Osteocyte (in vitro differentiated cells): ENCODE measurements around the gene ABTB1. TPM values are rescaled to one million over a fixed set of nuclear protein-coding genes. Genes with fewer than 3 reads are reported as not detected.

Experiments
- DNase-seq: peaks from one replicate; pipeline ENCODE4 v3.0.0; 2021; ENCODE audit warnings: mixed read lengths; ENCODE audit not compliant: unreplicated experiment; ENCODE audit errors: extremely low spot score
- H3K27ac Mint-ChIP-seq: one replicate; pipeline ENCODE4 v1.8.0; 2021; ENCODE audit warnings: mild to moderate bottlenecking, mixed read lengths; ENCODE audit not compliant: unreplicated experiment
- H3K27me3 Mint-ChIP-seq: one replicate; pipeline ENCODE4 v1.8.0; 2021; ENCODE audit warnings: mixed read lengths; ENCODE audit not compliant: unreplicated experiment
- H3K36me3 Mint-ChIP-seq: one replicate; pipeline ENCODE4 v1.8.0; 2021; ENCODE audit warnings: mixed read lengths; ENCODE audit not compliant: unreplicated experiment
- H3K4me1 Mint-ChIP-seq: one replicate; pipeline ENCODE4 v1.8.0; 2021; ENCODE audit warnings: mixed read lengths; ENCODE audit not compliant: unreplicated experiment
- H3K4me3 Mint-ChIP-seq: one replicate; pipeline ENCODE4 v1.8.0; 2021; ENCODE audit warnings: mild to moderate bottlenecking, moderate library complexity, mixed read lengths; ENCODE audit not compliant: unreplicated experiment
- H3K9me3 Mint-ChIP-seq: one replicate; pipeline ENCODE4 v1.8.0; 2021; ENCODE audit warnings: mixed read lengths; ENCODE audit not compliant: unreplicated experiment
- CTCF ChIP-seq: fragments of 200-600 bp; sonication (generic); IDR thresholded peaks from 2 replicates; pipeline ENCODE4 v1.5.0; 2021; ENCODE audit warnings: antibody characterized with exemption, mild to moderate bottlenecking, moderate library complexity
- total RNA-seq: library from RNA; stranded (reverse); gene quantifications from 2 replicates; pipeline ENCODE4 v1.2.1, GENCODE V29; 2021

ABTB1 gene
- total RNA-seq, 1 donor from 2014 or later = 73.4 TPM

DNA sequence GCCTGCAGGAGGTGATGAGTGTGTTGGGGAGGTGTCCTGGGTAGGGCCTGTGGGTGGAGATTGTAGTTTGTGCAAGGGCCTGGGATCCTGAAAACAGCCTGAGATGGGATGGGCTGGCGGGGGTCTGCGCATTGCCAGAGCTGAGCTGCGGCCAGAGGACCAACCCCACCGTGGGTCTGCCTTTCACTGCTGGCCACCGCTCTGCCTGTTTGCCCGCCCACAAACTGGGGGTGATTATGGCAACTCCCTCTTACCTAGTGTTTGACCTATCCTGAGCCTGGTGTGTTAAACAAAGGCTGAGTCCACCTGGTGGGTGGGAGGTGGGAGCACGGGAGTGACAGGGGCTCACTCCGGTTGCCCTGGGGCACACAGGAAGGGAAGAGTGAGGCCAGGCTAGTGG, 9.8 kb downstream of the ABTB1 start:
- peaks cover 20% of the 10 kb centered on the region for H3K4me1 Mint-ChIP-seq
- H3K27me3 Mint-ChIP-seq = no peaks in the 10 kb centered on the region
- TF ChIP-seq CTCF = no peak
- H3K4me3 Mint-ChIP-seq = no peak overlapping the region
- H3K36me3 Mint-ChIP-seq = peaks cover 10% of the 10 kb centered on the region
- peak; percentile 78 for DNase-seq
- H3K9me3 Mint-ChIP-seq = no peaks in the 10 kb centered on the region
- H3K27ac Mint-ChIP-seq = no peak overlapping the region

DNA sequence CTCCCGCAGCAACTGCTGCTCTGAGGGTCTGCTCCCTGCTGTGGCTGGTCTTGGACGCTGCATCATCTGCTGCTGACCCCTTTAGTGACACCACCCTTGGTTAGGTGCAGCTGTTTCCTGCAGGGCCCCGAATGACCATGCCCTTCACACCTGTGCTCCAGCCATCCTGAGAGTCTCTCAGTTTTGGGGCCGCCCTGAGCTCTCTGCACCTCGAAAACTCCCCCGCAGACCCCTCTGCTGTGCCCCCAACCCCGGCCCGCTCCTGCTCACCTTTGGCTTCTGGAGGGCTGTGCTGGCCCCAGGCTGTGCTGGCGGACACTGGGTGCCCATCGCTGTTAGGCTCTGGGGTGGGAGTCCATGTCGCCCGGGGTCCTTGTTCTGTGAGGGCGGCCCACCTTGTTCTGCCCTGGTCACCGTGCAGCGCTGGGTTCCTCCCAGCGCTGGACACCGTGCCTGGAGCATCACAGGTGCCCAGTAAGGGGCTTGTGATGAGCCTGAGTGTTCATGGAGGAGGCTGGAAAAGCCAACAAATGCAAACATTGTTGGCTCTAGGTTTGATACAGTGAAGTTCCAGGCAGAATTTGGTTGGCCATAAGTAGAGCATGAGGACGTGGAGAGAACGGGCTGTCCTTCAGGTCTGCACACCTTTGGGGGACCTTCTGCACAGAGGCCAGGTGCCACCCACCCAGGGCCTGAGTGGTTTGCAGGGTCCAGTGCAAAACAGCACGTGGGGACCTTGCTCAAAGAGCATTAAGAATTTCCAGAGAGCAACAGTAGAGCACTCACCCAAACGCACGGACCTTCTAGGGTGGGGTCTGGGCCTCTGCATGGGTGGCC, 12.3 kb downstream of the ABTB1 start:
- Mint-ChIP-seq H3K9me3 (no peaks in the 10 kb centered on the region), H3K27ac (no peak overlapping the region), H3K4me3 (no peak overlapping the region), H3K4me1 (peaks cover 18% of the 10 kb centered on the region), H3K27me3 (no peaks in the 10 kb centered on the region), H3K36me3 (peaks cover 2% of the 10 kb centered on the region)
- no peak for DNase-seq
- no peak for TF ChIP-seq CTCF

GRCh38 chr3:127685708-127686511, 13.2 kb downstream of the ABTB1 start:
- DNase-seq = no peak
- Mint-ChIP-seq H3K27ac (no peak overlapping the region), H3K4me3 (no peak overlapping the region), H3K36me3 (no peaks in the 10 kb centered on the region), H3K27me3 (no peaks in the 10 kb centered on the region), H3K9me3 (no peaks in the 10 kb centered on the region), H3K4me1 (peaks cover 18% of the 10 kb centered on the region)
- no peak for TF ChIP-seq CTCF

DNA sequence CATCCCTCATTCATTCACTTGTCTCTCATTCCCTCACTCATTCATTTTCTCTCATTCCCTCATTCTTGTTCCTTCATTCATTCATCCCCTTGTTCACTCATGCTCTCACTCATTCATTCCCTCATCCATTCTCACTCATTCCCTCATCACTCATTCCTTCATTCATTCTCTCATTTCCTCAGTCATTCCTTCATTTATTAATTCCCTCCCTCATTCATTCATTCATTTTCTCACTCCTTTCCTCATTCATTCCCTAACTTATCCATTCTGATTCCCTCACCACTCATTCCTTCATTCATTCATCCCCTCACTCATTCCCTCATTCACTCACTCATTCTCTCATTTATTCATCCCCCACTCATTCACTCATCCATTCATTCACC, 13.8 kb downstream of the ABTB1 start:
- Mint-ChIP-seq H3K9me3 (no peaks in the 10 kb centered on the region), H3K27me3 (no peaks in the 10 kb centered on the region), H3K27ac (no peak overlapping the region), H3K4me1 (peaks cover 16% of the 10 kb centered on the region), H3K4me3 (no peak overlapping the region), H3K36me3 (no peaks in the 10 kb centered on the region)
- TF ChIP-seq CTCF = no peak
- DNase-seq = no peak

GRCh38 chr3:127687228-127687737, 14.5 kb downstream of the ABTB1 start:
- no peak for DNase-seq
- TF ChIP-seq CTCF = no peak
- no peaks in the 10 kb centered on the region for H3K27me3 Mint-ChIP-seq
- no peak overlapping the region for H3K4me3 Mint-ChIP-seq
- H3K27ac Mint-ChIP-seq = no peak overlapping the region
- peaks cover 2% of the 10 kb centered on the region for H3K36me3 Mint-ChIP-seq
- no peaks in the 10 kb centered on the region for H3K9me3 Mint-ChIP-seq
- H3K4me1 Mint-ChIP-seq = peaks cover 14% of the 10 kb centered on the region
